ENCODE measurements around the gene PITPNC1. TPM values are rescaled to one million over a fixed set of nuclear protein-coding genes. Genes with fewer than 3 reads are reported as not detected.

The PITPNC1 gene
- total RNA-seq, 1 donor from 2014 or later = 28.7 TPM

GRCh38 chr17:67435786-67436185 is 58.7 kb downstream of the PITPNC1 start:
- H3K36me3 ChIP-seq (ENCODE audit: control insufficient read depth, insufficient read depth, low read length) = no peaks in the 10 kb centered on the region
- H3K4me3 ChIP-seq (ENCODE audit: low read depth, low read length) = no peak overlapping the region
- no peaks in the 10 kb centered on the region for H3K27me3 ChIP-seq (ENCODE audit: control insufficient read depth, insufficient read depth, low read length)
- no peak for DNase-seq (ENCODE audit: low read depth)
- no peak for FAIRE-seq
- no peak for TF ChIP-seq CTCF (IDR thresholded peaks at IDR 0.05; ENCODE audit: insufficient read depth, low read length, severe bottlenecking)

GRCh38 chr17:67436233-67436632 is 59.2 kb downstream of the PITPNC1 start:
- no peaks in the 10 kb centered on the region for H3K27me3 ChIP-seq (ENCODE audit: control insufficient read depth, insufficient read depth, low read length)
- no peak for TF ChIP-seq CTCF (IDR thresholded peaks at IDR 0.05; ENCODE audit: insufficient read depth, low read length, severe bottlenecking)
- H3K4me3 ChIP-seq (ENCODE audit: low read depth, low read length) = no peak overlapping the region
- FAIRE-seq (no peak), DNase-seq (ENCODE audit: low read depth) (no peak)
- no peaks in the 10 kb centered on the region for H3K36me3 ChIP-seq (ENCODE audit: control insufficient read depth, insufficient read depth, low read length)

- H3K27me3 ChIP-seq (ENCODE audit: control insufficient read depth, insufficient read depth, low read length) = no peaks in the 10 kb centered on the region
- no peaks in the 10 kb centered on the region for H3K36me3 ChIP-seq (ENCODE audit: control insufficient read depth, insufficient read depth, low read length)
- no peak overlapping the region for H3K4me3 ChIP-seq (ENCODE audit: low read depth, low read length)
- FAIRE-seq = no peak
- no peak for TF ChIP-seq CTCF (IDR thresholded peaks at IDR 0.05; ENCODE audit: insufficient read depth, low read length, severe bottlenecking)
- DNase-seq (ENCODE audit: low read depth) = no peak
Measured at GRCh38 chr17:67438667-67439066, 61.6 kb downstream of the PITPNC1 start.

GRCh38 chr17:67439269-67439668 is 62.2 kb downstream of the PITPNC1 start:
- Histone ChIP-seq H3K36me3 (ENCODE audit: control insufficient read depth, insufficient read depth, low read length) (no peaks in the 10 kb centered on the region), H3K27me3 (ENCODE audit: control insufficient read depth, insufficient read depth, low read length) (no peaks in the 10 kb centered on the region), H3K4me3 (ENCODE audit: low read depth, low read length) (no peak overlapping the region)
- DNase-seq (ENCODE audit: low read depth) (no peak), FAIRE-seq (no peak)
- no peak for TF ChIP-seq CTCF (IDR thresholded peaks at IDR 0.05; ENCODE audit: insufficient read depth, low read length, severe bottlenecking)

GRCh38 chr17:67440277-67441051 is 63.4 kb downstream of the PITPNC1 start:
- Histone ChIP-seq H3K36me3 (ENCODE audit: control insufficient read depth, insufficient read depth, low read length) (no peaks in the 10 kb centered on the region), H3K4me3 (ENCODE audit: low read depth, low read length) (no peak overlapping the region), H3K27me3 (ENCODE audit: control insufficient read depth, insufficient read depth, low read length) (no peaks in the 10 kb centered on the region)
- FAIRE-seq = no peak
- TF ChIP-seq CTCF (IDR thresholded peaks at IDR 0.05; ENCODE audit: insufficient read depth, low read length, severe bottlenecking) = no peak
- DNase-seq (ENCODE audit: low read depth) = no peak
